LNCAP (cell line): Measurements from ENCODE around the gene DEGS2.

Source experiments
- TF ChIP-seq, protein P1 (sequence below): fragments of 450-650 bp; IDR thresholded peaks from 2 replicates; pipeline ENCODE4 v1.5.1; 2017; ENCODE audit warnings: mild to moderate bottlenecking

DEGS2 gene

GRCh38 chr14:100100032-100100703 lies 59.3 kb downstream of the DEGS2 start:
- TF ChIP-seq, protein P1, sequence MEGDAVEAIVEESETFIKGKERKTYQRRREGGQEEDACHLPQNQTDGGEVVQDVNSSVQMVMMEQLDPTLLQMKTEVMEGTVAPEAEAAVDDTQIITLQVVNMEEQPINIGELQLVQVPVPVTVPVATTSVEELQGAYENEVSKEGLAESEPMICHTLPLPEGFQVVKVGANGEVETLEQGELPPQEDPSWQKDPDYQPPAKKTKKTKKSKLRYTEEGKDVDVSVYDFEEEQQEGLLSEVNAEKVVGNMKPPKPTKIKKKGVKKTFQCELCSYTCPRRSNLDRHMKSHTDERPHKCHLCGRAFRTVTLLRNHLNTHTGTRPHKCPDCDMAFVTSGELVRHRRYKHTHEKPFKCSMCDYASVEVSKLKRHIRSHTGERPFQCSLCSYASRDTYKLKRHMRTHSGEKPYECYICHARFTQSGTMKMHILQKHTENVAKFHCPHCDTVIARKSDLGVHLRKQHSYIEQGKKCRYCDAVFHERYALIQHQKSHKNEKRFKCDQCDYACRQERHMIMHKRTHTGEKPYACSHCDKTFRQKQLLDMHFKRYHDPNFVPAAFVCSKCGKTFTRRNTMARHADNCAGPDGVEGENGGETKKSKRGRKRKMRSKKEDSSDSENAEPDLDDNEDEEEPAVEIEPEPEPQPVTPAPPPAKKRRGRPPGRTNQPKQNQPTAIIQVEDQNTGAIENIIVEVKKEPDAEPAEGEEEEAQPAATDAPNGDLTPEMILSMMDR: no peak

DNA sequence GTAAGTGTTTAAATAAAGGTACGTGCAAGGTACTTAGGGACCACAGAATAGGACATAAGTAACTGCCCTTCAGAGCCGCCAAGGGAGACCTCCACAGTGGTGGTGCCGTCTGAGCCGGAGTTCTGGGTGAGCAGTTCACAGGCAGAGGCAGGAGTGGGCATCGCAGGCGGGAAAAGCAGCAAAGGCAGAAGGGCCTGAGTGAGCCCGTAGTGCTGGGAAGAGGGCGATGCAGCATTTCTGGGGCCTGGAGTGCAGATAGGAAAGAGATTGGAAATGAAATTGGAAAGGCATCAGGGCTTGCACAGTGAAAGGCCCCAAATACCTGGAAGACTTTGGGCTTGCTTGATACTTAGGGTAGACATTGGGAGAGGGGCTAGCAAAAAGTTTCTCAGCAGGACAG lies 61.3 kb downstream of the DEGS2 start:
- TF ChIP-seq, protein P1: no peak

DNA sequence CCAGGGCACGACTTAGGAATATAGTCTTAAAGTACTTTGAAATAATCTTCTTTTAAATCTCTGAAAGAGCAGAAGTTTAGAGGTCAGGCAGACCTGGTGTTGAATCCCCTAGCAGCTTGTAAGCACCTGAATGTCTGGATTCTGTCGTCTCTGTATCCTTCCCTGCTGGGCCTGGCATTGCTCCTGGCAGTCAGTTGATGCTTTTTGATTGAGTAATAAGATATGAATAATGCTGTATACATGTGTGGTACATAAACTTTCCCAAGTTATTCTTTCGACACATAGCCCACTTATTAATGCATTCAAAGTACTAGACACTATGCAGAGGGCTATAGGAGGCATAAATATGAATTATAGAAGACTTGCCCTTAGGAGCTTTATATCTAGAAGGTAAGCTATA lies 62.8 kb downstream of the DEGS2 start:
- TF ChIP-seq, protein P1: no peak
